Trophoblast cell (in vitro differentiated cells and primary cell): ENCODE results near the gene ALKAL2.
"Not testable (repeated sequence)": the region's sequence is repeated elsewhere in the genome, so short reads cannot be mapped to it uniquely, and the experiment has no call there.

Source experiments
- DNase-seq, 2 donors: peaks; one replicate each; pipeline ENCODE4 v3.0.0-alpha.2; 2016
- H2AFZ ChIP-seq: 2 replicates; pipeline ENCODE4 v1.6.1; 2013; ENCODE audit warnings: low read length, moderate library complexity, mild to moderate bottlenecking; ENCODE audit not compliant: insufficient read depth, poor library complexity
- H2AK5ac ChIP-seq: 2 replicates; pipeline ENCODE4 v1.6.1; 2013; ENCODE audit warnings: mild to moderate bottlenecking, low read length
- H2BK120ac ChIP-seq: 2 replicates; pipeline ENCODE4 v1.6.1; 2013; ENCODE audit warnings: low read length, mild to moderate bottlenecking, moderate library complexity; ENCODE audit not compliant: insufficient read depth, poor library complexity
- H2BK12ac ChIP-seq: 2 replicates; pipeline ENCODE4 v1.6.1; 2013; ENCODE audit warnings: mild to moderate bottlenecking, low read length, moderate library complexity
- H2BK5ac ChIP-seq: 2 replicates; pipeline ENCODE4 v1.6.1; 2013; ENCODE audit warnings: low read length, low read depth, moderate library complexity, mild to moderate bottlenecking; ENCODE audit not compliant: poor library complexity
- H3K14ac ChIP-seq: 2 replicates; pipeline ENCODE4 v1.6.1; 2013; ENCODE audit warnings: mild to moderate bottlenecking, low read length
- H3K18ac ChIP-seq: 2 replicates; pipeline ENCODE4 v1.6.1; 2013; ENCODE audit warnings: mild to moderate bottlenecking, low read length
- H3K23ac ChIP-seq: 2 replicates; pipeline ENCODE4 v1.6.1; 2013; ENCODE audit warnings: low read length
- H3K27ac ChIP-seq: 2 replicates; pipeline ENCODE4 v1.5.1; 2013; ENCODE audit warnings: low read depth, mild to moderate bottlenecking, inconsistent platforms, low read length, moderate library complexity
- H3K27me3 ChIP-seq: 2 replicates; pipeline ENCODE4 v1.6.1; 2013; ENCODE audit warnings: inconsistent platforms, mild to moderate bottlenecking, low read length, moderate library complexity; ENCODE audit not compliant: insufficient read depth
- H3K36me3 ChIP-seq, 2 experiments: 1 replicate in 1 of 2; 2 replicates in 1 of 2; pipeline ENCODE4 v1.6.1; 2013; ENCODE audit warnings: low read length in 2 of 2, mild to moderate bottlenecking in 2 of 2, moderate library complexity in 1 of 2; ENCODE audit not compliant: insufficient read depth in 2 of 2, control insufficient read depth in 1 of 2
- H3K4ac ChIP-seq: 2 replicates; pipeline ENCODE4 v1.6.1; 2013; ENCODE audit warnings: low read depth, mild to moderate bottlenecking, low read length, moderate library complexity
- H3K4me1 ChIP-seq, 2 experiments: 1 replicate in 1 of 2; 2 replicates in 1 of 2; pipeline ENCODE4 v1.6.1; 2013; ENCODE audit warnings: low read length in 2 of 2, mild to moderate bottlenecking in 2 of 2, moderate library complexity in 1 of 2; ENCODE audit not compliant: insufficient read depth in 2 of 2, control insufficient read depth in 1 of 2
- H3K4me2 ChIP-seq: 2 replicates; pipeline ENCODE4 v1.6.1; 2013; ENCODE audit warnings: inconsistent platforms, mild to moderate bottlenecking, low read length, moderate library complexity
- H3K4me3 ChIP-seq: 2 replicates; pipeline ENCODE4 v1.5.1; 2013; ENCODE audit warnings: mild to moderate bottlenecking, low read depth, low read length, inconsistent platforms
- H3K79me1 ChIP-seq: one replicate; pipeline ENCODE4 v1.6.1; 2013; ENCODE audit warnings: low read length
- H3K79me2 ChIP-seq: 2 replicates; pipeline ENCODE4 v1.6.1; 2013; ENCODE audit warnings: low read length, mild to moderate bottlenecking; ENCODE audit not compliant: control insufficient read depth, insufficient read depth, poor library complexity
- H3K9ac ChIP-seq: 2 replicates; pipeline ENCODE4 v1.6.1; 2013; ENCODE audit warnings: mild to moderate bottlenecking, low read length
- H3K9me3 ChIP-seq: 2 replicates; pipeline ENCODE4 v1.6.1; 2013; ENCODE audit warnings: low read depth, mild to moderate bottlenecking, control low read depth, inconsistent platforms, low read length; ENCODE audit not compliant: insufficient read depth
- H4K12ac ChIP-seq: 2 replicates; pipeline ENCODE4 v1.6.1; 2013; ENCODE audit warnings: low read depth, mild to moderate bottlenecking, low read length, moderate library complexity
- H4K8ac ChIP-seq: 2 replicates; pipeline ENCODE4 v1.6.1; 2013; ENCODE audit warnings: low read depth, mild to moderate bottlenecking, low read length, moderate library complexity
- H4K91ac ChIP-seq: one replicate; pipeline ENCODE4 v1.6.1; 2013; ENCODE audit warnings: low read depth, mild to moderate bottlenecking, low read length, moderate library complexity
- WGBS: extraction: QIAGEN DNeasy Blood & Tissue Kit; methylation state at CpG from one replicate; pipeline ENCODE4 v1.1.7; 2013; ENCODE audit warnings: missing lambda C conversion rate; ENCODE audit not compliant: insufficient read length, insufficient coverage; ENCODE audit errors: extremely low coverage; 5-methylcytosine and 5-hydroxymethylcytosine counted together

Gene ALKAL2

DNA sequence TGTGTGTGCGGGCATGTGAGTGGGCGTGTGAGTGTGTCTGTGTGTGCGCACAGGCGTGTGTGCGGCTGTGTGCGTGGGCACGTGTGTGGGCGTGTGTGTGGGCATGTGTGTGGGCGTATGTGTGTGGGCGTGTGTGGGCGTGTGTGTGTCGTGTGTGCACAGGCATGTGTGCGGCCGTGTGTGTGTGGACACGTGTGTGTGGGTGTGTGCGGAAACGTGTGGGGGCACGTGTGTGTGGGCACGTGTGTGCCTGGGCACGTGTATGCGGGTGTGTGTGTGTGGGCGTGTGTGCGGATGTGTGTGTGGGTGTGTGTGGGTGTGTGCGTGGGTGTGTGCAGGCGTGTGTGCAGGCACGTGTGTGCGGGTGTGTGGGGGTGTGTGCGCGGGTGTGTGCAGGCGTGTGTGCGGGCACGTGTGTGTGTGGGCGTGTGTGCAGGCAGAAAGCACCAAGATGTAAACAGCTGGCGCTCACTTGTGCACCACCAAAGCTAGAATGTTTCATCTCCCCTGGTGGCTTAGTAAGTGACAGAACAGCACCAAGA lies 31.2 kb upstream of the ALKAL2 start:
- H2BK5ac ChIP-seq = no peak overlapping the region
- H2BK12ac ChIP-seq = no peak overlapping the region
- H3K4me2 ChIP-seq = no peak overlapping the region
- no peak for DNase-seq
- H3K9me3 ChIP-seq = peaks cover 5% of the 10 kb centered on the region
- peaks cover 3% of the 10 kb centered on the region for H3K79me1 ChIP-seq
- H3K23ac ChIP-seq = no peak overlapping the region
- H3K14ac ChIP-seq = no peak overlapping the region
- H2AFZ ChIP-seq = no peak overlapping the region
- H3K79me2 ChIP-seq = no peaks in the 10 kb centered on the region
- no peaks in the 10 kb centered on the region for H3K27me3 ChIP-seq
- no peak overlapping the region for H4K12ac ChIP-seq
- no peak overlapping the region for H3K18ac ChIP-seq
- H4K8ac ChIP-seq = no peak overlapping the region
- H3K27ac ChIP-seq = no peak overlapping the region
- H2AK5ac ChIP-seq = no peak overlapping the region
- H2BK120ac ChIP-seq = no peak overlapping the region
- no CpG with 5 or more reads among the region's 34 CpGs for WGBS
- H3K4ac ChIP-seq = no peak overlapping the region
- no peak overlapping the region for H3K9ac ChIP-seq
- H3K4me3 ChIP-seq = no peak overlapping the region
- no peak overlapping the region for H4K91ac ChIP-seq
- H3K36me3 ChIP-seq = no peaks in the 10 kb centered on the region
- H3K4me1 ChIP-seq = peaks cover 9 to 13% of the 10 kb centered on the region in 2 experiments

DNA sequence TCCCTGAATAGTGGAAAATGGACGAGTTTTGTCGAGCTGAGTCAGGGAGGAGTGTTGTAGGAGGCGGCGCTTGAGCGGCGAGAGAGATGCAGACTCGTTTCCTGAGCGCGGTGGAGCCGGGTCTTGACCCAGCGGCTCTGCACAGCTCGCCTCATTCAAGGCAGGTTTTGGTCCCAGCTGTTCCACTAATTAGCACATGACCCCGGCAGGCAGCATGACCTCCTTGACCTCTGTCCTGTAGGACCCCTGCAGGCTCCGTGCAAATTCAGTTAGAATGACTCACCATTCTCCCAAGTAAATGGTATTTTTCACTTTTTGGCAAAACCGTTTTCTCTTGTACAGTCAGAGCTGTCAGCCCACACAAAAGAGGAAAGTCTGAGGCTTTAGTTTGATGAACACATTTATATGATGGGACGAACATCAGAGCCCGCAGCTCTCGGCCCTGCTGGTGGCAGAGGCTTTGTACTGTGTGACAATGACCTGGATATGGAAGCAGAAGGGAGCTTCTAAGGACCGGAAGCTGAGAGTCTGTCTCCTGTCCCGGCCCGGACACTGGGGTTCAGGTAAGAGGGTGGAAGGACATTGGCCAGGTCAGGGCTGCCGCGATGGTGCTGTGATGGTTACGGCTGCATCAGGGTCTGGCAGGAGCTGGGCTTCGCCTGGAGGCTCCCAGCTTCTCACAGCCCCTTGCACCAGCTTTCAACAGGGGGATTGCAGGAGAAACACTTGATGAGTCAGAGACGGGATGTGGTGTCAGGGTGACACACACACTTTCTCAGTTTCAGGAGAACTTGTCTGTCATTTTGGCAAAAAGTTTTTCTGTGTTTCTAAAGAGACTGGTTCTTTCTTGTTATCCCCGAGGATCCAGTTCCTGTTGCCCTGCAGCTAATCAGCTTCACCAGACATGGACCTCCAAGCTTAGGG lies 29.9 kb upstream of the ALKAL2 start:
- Histone ChIP-seq H3K9ac (no peak overlapping the region), H2BK12ac (no peak overlapping the region), H3K27me3 (no peaks in the 10 kb centered on the region), H3K14ac (no peak overlapping the region), H2BK120ac (no peak overlapping the region), H3K4me1 (peaks cover 9 to 13% of the 10 kb centered on the region in 2 experiments), H3K4me3 (no peak overlapping the region), H4K8ac (no peak overlapping the region), H3K18ac (no peak overlapping the region), H3K27ac (peak overlapping the region; percentile 67), H4K91ac (peak overlapping the region; percentile 26), H3K79me1 (peaks cover 3% of the 10 kb centered on the region), H2AK5ac (no peak overlapping the region), H3K79me2 (no peaks in the 10 kb centered on the region), H2BK5ac (no peak overlapping the region), H3K9me3 (peaks cover 5% of the 10 kb centered on the region), H4K12ac (no peak overlapping the region), H3K23ac (no peak overlapping the region), H3K4ac (no peak overlapping the region), H3K4me2 (peak overlapping the region; percentile 7), H3K36me3 (no peaks in the 10 kb centered on the region), H2AFZ (no peak overlapping the region)
- DNase-seq = no peak
- WGBS = no CpG with 5 or more reads among the region's 27 CpGs

DNA sequence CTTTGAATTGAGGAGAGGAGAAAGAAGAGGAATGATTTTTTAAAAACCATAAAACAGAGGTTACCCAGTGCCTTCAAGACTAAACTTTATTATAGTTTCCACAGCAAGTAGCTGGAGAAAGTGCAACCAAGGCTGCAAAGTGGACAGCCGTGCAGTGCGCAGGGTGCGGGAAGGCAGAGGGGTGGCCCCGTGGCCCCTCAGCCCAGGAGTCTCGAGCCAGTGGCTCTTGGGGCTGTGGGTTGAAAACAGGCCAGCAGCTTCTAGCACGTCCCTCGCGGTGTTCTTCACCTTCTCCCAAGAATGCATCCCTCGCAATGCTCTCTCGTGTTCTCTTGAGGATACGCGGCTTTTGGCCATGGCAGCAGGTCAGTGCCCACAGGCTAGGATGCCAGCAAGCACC lies 28.5 kb upstream of the ALKAL2 start:
- peaks cover 9 to 13% of the 10 kb centered on the region in 2 experiments for H3K4me1 ChIP-seq
- no peak overlapping the region for H2AFZ ChIP-seq
- no peak overlapping the region for H3K4me3 ChIP-seq
- H3K79me2 ChIP-seq = no peaks in the 10 kb centered on the region
- no peak overlapping the region for H2BK120ac ChIP-seq
- H3K23ac ChIP-seq = no peak overlapping the region
- H2BK5ac ChIP-seq = no peak overlapping the region
- DNase-seq = no peak
- no peak overlapping the region for H4K8ac ChIP-seq
- H3K4ac ChIP-seq = no peak overlapping the region
- H4K91ac ChIP-seq = no peak overlapping the region
- peak overlapping the region; percentile 49 for H2AK5ac ChIP-seq
- no peak overlapping the region for H3K14ac ChIP-seq
- H3K9ac ChIP-seq = no peak overlapping the region
- H3K9me3 ChIP-seq = peaks cover 5% of the 10 kb centered on the region
- no peak overlapping the region for H3K27ac ChIP-seq
- peaks cover 3% of the 10 kb centered on the region for H3K79me1 ChIP-seq
- WGBS = no CpG with 5 or more reads among the region's 12 CpGs
- H4K12ac ChIP-seq = no peak overlapping the region
- no peak overlapping the region for H3K4me2 ChIP-seq
- H3K36me3 ChIP-seq = no peaks in the 10 kb centered on the region
- H2BK12ac ChIP-seq = no peak overlapping the region
- H3K18ac ChIP-seq = no peak overlapping the region
- H3K27me3 ChIP-seq = no peaks in the 10 kb centered on the region

DNA sequence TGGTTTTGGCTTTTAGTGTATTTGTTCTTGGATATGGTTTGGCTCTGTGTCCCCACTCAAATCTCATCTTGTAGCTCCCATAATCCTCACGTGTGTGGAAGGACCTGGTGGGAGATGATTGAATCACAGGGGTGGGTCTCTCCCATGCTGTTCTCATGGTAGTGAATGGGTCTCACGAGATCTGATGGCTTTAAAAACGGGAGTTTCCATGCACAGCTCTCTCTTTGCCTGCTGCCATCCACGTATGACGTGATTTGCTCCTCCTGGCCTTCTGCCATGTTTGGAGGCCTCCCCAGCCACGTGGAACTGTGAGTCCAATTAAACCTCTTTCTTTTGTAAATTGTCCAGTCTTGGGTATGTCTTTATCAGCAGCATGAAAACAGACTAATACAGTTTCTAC lies 28.0 kb upstream of the ALKAL2 start:
- not testable (repeated sequence) for H3K79me2 ChIP-seq, H2BK120ac ChIP-seq, H2BK12ac ChIP-seq, H2AK5ac ChIP-seq, H3K4me2 ChIP-seq, H3K9me3 ChIP-seq, H4K12ac ChIP-seq, H3K9ac ChIP-seq, H3K4ac ChIP-seq, H3K14ac ChIP-seq, H3K18ac ChIP-seq, H4K91ac ChIP-seq, DNase-seq, H3K4me3 ChIP-seq, H2BK5ac ChIP-seq, H3K27ac ChIP-seq, H3K36me3 ChIP-seq, H2AFZ ChIP-seq, H4K8ac ChIP-seq, H3K79me1 ChIP-seq, H3K23ac ChIP-seq, H3K27me3 ChIP-seq
- no CpG with 5 or more reads among the region's 6 CpGs for WGBS
- peaks cover 9 to 13% of the 10 kb centered on the region in 2 experiments for H3K4me1 ChIP-seq
